Sciatic nerve (tissue), 2 donors: ENCODE measurements around the gene DNAH11. TPM values are rescaled to one million over a fixed set of nuclear protein-coding genes. Genes with fewer than 3 reads are reported as not detected.
A peak's percentile ranks its signal among the peaks of the same experiment; 100 is the strongest.

ENCODE experiments used
- ATAC-seq: fragments of 200-7000 bp; cut with Tn5 transposase; one replicate; pipeline ENCODE4 v1.9.1; 2020; ENCODE audit warnings: mild to moderate bottlenecking, moderate library complexity
- DNase-seq: peaks from one replicate; pipeline ENCODE4 v3.0.0-alpha.2; 2020; ENCODE audit warnings: low spot score
- intact Hi-C: fragments of 100-400 bp; cut with DNase I; formaldehyde crosslinking; loops from one replicate; pipeline ENCODE4 v1.14.2; 2022
- total RNA-seq: library from RNA; stranded (reverse); fragmentation: NEBNext Ultra II Directional; extraction: Animal tissue kit (Norgen Biotek cat#: 25700); gene quantifications from one replicate; pipeline ENCODE4 v1.2.1, GENCODE V29; 2021
- donor health status: DM: no; HTN: no; CAD: no.
- donor health status: DM: no; HTN: no; CAD: no.

The DNAH11 gene
- total RNA-seq, 1 donor from 2014 or later, result 0.49 TPM

DNA sequence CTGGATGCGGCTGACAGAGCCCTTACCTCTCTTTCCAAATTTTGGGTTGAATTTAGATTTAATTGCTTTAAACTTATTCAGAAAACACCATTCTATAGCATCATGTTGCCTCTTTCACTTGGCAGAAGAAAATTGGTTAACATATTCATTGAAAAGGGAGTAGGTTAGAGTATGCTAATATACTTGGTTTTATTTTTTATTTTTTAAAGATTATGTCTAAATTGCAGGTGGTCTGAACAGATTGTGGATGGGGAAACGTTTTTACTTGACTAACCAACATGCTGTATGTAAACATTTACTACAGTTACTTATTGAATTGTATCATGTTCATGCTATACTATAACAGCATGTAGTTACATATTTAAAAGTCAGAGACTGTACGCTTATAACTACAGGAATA, 65.6 kb downstream of the DNAH11 start:
- no peak for DNase-seq
- no peak for ATAC-seq
- intact Hi-C loops, result no loop called here

DNA sequence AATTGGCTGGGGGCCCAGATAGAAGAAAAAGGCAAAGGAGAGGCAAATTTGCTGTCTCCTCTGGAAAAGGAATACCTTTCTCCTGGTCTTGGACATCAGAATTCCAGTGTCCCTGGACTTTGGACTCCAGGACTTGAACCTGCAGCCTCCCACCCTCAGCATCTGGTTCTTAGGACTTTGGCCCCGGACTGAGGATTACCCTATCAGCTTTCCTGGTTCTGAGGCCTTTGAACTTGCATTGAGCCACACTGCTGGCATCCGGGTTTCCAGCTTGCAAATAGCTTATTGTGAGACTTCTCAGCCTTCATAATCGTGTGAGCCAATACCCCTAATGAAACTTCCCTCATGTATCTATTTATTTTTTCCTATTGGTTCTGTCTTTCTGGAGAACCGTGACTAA, 68.3 kb downstream of the DNAH11 start:
- DNase-seq (no peak), ATAC-seq (no peak)
- intact Hi-C loops, result no loop called here

GRCh38 chr7:21616091-21616490, 73.3 kb downstream of the DNAH11 start:
- DNase-seq (no peak), ATAC-seq (no peak)
- intact Hi-C loops, result no loop called here

- intact Hi-C loops, result no loop called here
- DNase-seq, result no peak
- ATAC-seq, result no peak
Measured at GRCh38 chr7:21616796-21617436, 74.1 kb downstream of the DNAH11 start.

GRCh38 chr7:21617513-21617912, 74.7 kb downstream of the DNAH11 start:
- intact Hi-C loops, result no loop called here
- DNase-seq, result no peak
- no peak for ATAC-seq

GRCh38 chr7:21617916-21618390, 75.1 kb downstream of the DNAH11 start:
- ATAC-seq, result peak; percentile 68
- intact Hi-C loops, result no loop called here
- no peak for DNase-seq

- DNase-seq, result no peak
- ATAC-seq, result no peak
- intact Hi-C loops, result no loop called here
Measured at GRCh38 chr7:21618706-21619105, 75.9 kb downstream of the DNAH11 start.

DNA sequence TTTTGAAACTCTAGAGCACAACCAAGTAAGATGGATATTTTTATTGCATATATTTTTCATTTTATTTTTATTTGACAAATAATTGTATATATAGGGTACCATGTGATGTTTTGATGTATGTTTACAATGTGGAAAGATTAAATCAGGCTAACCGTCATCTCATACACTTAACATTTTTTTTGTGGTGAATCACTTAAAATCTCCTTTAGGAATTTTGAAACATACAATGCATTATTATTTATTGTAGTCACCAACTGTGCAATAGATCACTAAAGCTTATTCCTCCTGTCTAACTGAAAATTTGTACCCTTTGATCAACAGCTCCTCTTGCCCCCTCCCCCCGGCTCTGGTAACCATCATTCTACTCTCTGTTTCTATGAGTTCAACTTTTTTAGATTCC, 77.2 kb downstream of the DNAH11 start:
- DNase-seq (no peak), ATAC-seq (no peak)
- intact Hi-C loops, result no loop called here

- no peak for ATAC-seq
- intact Hi-C loops, result no loop called here
- no peak for DNase-seq
Measured at GRCh38 chr7:21624320-21624719, 81.5 kb downstream of the DNAH11 start.

DNA sequence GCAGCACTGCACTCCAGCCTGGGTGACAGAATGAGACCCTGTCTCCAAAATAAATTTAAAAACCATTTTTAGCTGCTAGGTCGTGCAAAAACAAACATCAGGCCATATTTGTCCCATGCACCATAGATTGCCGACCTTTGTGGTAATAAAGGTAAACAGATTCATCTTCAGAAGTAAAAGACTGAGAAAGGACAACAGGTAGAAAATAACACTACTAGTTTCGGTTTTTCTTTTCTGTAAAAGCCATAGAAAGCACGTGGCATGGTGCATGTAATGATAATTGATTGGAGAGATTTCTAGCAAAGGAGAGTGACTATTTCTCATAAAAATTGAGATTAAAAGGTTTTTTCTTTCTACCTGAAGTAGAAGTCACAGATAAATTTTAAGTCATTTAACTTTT, 93.9 kb downstream of the DNAH11 start:
- no peak for ATAC-seq
- intact Hi-C loops, result no loop called here
- no peak for DNase-seq

DNA sequence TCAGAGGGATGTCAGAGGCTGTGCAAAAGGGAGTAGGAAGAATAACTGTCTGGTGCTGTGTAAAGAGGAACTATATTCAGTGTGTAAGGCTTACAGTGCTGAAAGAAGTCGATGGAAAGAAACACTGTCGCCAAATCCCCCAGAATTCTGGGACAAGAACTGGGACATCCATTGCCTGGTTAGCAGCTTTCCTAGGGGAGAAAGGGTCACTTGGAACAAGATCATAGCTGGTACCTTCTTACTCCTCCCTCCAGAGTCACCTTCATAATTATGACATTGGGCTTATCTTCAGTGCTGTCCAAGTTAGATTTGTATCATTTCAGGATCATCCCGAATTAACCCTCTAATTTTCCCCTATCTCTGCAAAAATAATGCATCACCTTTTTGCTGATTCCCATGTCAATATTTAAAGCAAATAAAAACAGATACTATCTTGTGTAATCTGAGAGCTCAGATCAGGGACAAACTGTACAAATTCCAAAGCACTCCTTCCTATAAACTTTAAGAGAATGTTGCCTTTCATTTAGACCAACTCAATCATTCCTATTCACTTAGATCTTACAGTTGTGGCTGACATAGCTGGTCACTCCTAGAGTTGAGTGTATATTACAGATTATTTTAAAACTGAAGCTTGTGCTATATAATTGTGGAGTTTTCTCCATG, 96.5 kb downstream of the DNAH11 start:
- ATAC-seq (no peak), DNase-seq (no peak)
- intact Hi-C loops, result no loop called here

- ATAC-seq (no peak), DNase-seq (no peak)
- intact Hi-C loops, result no loop called here
Measured at GRCh38 chr7:21640105-21640504, 97.3 kb downstream of the DNAH11 start.

GRCh38 chr7:21641546-21641945, 98.7 kb downstream of the DNAH11 start:
- no peak for DNase-seq
- ATAC-seq, result no peak
- intact Hi-C loops, result no loop called here

DNA sequence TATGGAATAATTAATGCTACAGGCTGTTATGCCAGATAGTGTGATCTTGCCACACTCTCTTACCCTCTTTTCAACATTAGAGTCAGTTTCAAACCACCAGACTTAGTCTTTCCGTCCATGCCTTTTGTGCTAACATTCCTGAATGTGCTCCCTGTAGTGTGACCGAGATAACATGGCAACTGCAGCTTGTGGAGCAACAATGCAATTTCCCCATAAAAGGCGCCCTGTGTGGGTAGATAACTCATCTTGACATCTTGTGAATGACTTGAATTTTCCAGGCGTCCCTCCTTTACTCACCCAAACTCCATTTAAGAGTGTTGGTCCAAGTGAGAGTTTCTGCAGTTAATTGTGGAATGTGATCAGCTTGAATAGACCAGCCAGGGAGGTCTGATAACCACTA, 99.6 kb downstream of the DNAH11 start:
- ATAC-seq, result no peak
- intact Hi-C loops, result no loop called here

DNA sequence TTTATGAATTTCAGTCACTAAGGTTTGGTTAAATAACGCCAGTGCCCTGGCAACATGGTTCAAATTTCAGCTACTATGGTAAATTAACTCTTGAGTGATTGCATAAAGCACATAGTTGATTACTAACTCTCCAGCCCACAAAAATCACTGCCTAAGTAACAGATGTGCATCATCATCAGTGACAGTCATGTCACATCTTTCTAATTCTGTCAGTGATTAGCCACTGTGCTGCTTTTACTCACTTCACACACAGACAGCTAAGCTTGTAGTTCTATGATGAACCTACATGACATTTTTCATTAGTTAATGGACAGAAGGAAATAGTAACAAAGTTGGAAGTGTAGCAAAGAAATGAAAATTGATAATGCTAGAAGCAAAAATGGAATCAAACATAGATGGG, 108.9 kb downstream of the DNAH11 start:
- DNase-seq, result no peak
- intact Hi-C loops, result no loop called here
- ATAC-seq, result no peak

More for the DNA sequence above, 99.6 kb downstream of the DNAH11 start:
- DNase-seq, result no peak

GRCh38 chr7:21653623-21654022, 110.8 kb downstream of the DNAH11 start:
- intact Hi-C loops, result no loop called here
- ATAC-seq, result no peak
- DNase-seq, result no peak

DNA sequence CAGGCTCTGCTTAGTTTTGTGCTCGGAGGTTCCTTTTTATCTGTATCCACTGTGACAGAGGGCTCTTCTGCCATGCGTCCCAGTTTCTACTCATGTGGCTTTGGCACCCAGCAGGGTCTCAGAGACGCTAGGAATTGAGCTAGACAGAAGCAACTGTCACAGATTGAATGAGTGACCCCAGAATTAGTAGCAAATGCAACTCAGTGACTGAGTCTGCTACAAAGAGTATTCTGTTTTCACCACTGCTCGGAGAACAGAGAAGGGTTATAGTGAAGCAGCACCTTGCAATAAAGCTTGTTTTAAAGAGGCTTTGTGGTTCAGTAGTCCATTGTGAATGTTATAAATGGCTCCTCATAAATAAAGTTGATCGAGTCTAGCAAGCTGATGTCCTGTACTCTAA, 113.2 kb downstream of the DNAH11 start:
- no peak for ATAC-seq
- intact Hi-C loops, result no loop called here
- no peak for DNase-seq

GRCh38 chr7:21656796-21657195, 114.0 kb downstream of the DNAH11 start:
- intact Hi-C loops, result no loop called here
- ATAC-seq, result no peak
- DNase-seq, result no peak

DNA sequence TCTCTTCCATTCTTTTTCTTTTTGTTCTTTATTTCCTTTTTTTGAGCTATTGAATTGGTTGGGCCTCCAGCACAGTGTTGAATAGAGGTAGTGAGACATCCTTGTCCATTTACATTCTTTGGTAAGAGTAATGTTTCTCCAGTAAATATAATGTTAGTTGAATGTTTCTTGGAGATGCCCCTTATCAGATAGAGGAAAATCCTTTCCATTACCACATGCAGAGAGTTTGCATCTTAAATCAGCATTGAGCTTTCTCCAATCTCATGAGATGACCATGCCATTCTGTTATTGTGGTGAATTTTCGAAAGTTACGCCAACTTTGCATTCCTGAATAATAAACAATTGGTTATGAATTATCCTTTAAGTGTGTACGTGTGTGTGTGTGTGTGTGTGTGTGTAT, 127.7 kb downstream of the DNAH11 start:
- ATAC-seq, result no peak
- DNase-seq, result no peak
- intact Hi-C loops, result loop anchor here (5.0 kb wide), 1 partner anchor 1272 kb away; no protein-coding TSS in a partner anchor

GRCh38 chr7:21671859-21672258, 129.0 kb downstream of the DNAH11 start:
- no peak for DNase-seq
- intact Hi-C loops, result loop anchor here (5.0 kb wide), 1 partner anchor 1270 kb away; no protein-coding TSS in a partner anchor
- ATAC-seq, result no peak

- DNase-seq, result no peak
- intact Hi-C loops, result no loop called here
- ATAC-seq, result no peak
Measured at GRCh38 chr7:21675255-21675654, 132.4 kb downstream of the DNAH11 start.
